Activated CD4-positive, alpha-beta T cell treated with anti-CD3 and anti-CD28 coated beads for 1 hour (primary cell): ENCODE data around the gene UCK2.

ENCODE experiments used
- DNase-seq: peaks from one replicate; pipeline ENCODE4 v3.0.0-alpha.2; 2020

Gene UCK2

GRCh38 chr1:165836664-165837482 is 9.5 kb downstream of the UCK2 start:
- no peak for DNase-seq

GRCh38 chr1:165837838-165838364 is 10.5 kb downstream of the UCK2 start:
- no peak for DNase-seq

GRCh38 chr1:165840423-165840822 is 13.0 kb downstream of the UCK2 start:
- DNase-seq, result no peak

GRCh38 chr1:165841582-165842017 is 14.2 kb downstream of the UCK2 start:
- DNase-seq, result no peak

- DNase-seq, result no peak
Observed at GRCh38 chr1:165842023-165842670, 14.7 kb downstream of the UCK2 start.

- DNase-seq, result no peak
Observed at GRCh38 chr1:165842671-165843129, 15.3 kb downstream of the UCK2 start.

GRCh38 chr1:165843304-165843703 is 15.9 kb downstream of the UCK2 start:
- no peak for DNase-seq

GRCh38 chr1:165844114-165844798 is 16.8 kb downstream of the UCK2 start:
- DNase-seq, result no peak

GRCh38 chr1:165844933-165845332 is 17.5 kb downstream of the UCK2 start:
- DNase-seq, result no peak

- no peak for DNase-seq
Observed at GRCh38 chr1:165845569-165845968, 18.2 kb downstream of the UCK2 start.

- DNase-seq, result no peak
Observed at GRCh38 chr1:165845992-165846748, 18.8 kb downstream of the UCK2 start.

- no peak for DNase-seq
Observed at GRCh38 chr1:165847486-165847885, 20.1 kb downstream of the UCK2 start.

- DNase-seq, result no peak
Observed at GRCh38 chr1:165849353-165850133, 22.1 kb downstream of the UCK2 start.

GRCh38 chr1:165851034-165851658 is 23.7 kb downstream of the UCK2 start:
- no peak for DNase-seq

- no peak for DNase-seq
Observed at GRCh38 chr1:165852871-165853270, 25.5 kb downstream of the UCK2 start.

- DNase-seq, result no peak
Observed at GRCh38 chr1:165853528-165854075, 26.2 kb downstream of the UCK2 start.

- no peak for DNase-seq
Observed at GRCh38 chr1:165854101-165854845, 26.9 kb downstream of the UCK2 start.

GRCh38 chr1:165855010-165855838 is 27.8 kb downstream of the UCK2 start:
- no peak for DNase-seq

GRCh38 chr1:165856021-165856420 is 28.6 kb downstream of the UCK2 start:
- no peak for DNase-seq
